Chondrocyte (in vitro differentiated cells): ENCODE measurements around the gene PLA2G3. TPM values are rescaled to one million over a fixed set of nuclear protein-coding genes. Genes with fewer than 3 reads are reported as not detected.

Source experiments
- DNase-seq: peaks from one replicate; pipeline ENCODE4 v3.0.0; 2021; ENCODE audit warnings: mixed read lengths, low spot score
- H3K27ac Mint-ChIP-seq: one replicate; pipeline ENCODE4 v1.8.0; 2021; ENCODE audit warnings: mild to moderate bottlenecking, moderate library complexity, mixed read lengths; ENCODE audit not compliant: unreplicated experiment
- H3K27me3 Mint-ChIP-seq: 2 replicates; pipeline ENCODE4 v1.8.0; 2021; ENCODE audit warnings: low read depth, mixed read lengths
- H3K36me3 Mint-ChIP-seq: 2 replicates; pipeline ENCODE4 v1.8.0; 2021; ENCODE audit warnings: low read depth, mixed read lengths
- H3K4me1 Mint-ChIP-seq: 2 replicates; pipeline ENCODE4 v1.8.0; 2021; ENCODE audit warnings: low read depth, mild to moderate bottlenecking, mixed read lengths
- H3K4me3 Mint-ChIP-seq: one replicate; pipeline ENCODE4 v1.8.0; 2021; ENCODE audit warnings: mild to moderate bottlenecking, moderate library complexity, mixed read lengths; ENCODE audit not compliant: unreplicated experiment
- H3K9me3 Mint-ChIP-seq: 2 replicates; pipeline ENCODE4 v1.8.0; 2021; ENCODE audit warnings: low read depth, mixed read lengths
- total RNA-seq: library from RNA; stranded (reverse); gene quantifications from 3 replicates; pipeline ENCODE4 v1.2.1, GENCODE V29; 2021
- TF ChIP-seq, protein P1 (sequence below): fragments of 200-600 bp; sonication (generic); IDR thresholded peaks from 2 replicates; pipeline ENCODE4 v1.5.0; 2021; ENCODE audit warnings: antibody characterized with exemption, mild to moderate bottlenecking, moderate library complexity

PLA2G3 gene
- total RNA-seq, 1 donor from 2014 or later = 0.07 TPM

DNA sequence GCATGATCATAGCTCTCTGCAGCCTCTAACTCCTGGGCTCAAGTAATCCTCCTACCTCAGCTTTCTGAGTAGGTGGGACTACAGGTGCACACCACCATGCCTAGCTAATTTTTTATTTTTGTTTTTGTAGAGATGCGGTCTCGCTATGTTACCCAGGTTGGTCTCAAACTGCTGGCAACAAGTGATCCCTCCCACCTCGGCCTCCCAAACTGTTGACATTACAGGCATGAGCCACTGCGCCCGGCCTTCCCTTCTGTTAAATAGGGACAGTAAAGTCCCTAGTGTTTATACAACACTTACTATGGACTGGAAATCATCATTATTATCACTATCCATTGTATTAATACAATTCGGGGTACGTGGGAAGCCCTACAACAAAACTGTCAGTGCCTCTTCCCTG, 45.6 kb downstream of the PLA2G3 start:
- Mint-ChIP-seq H3K36me3 (peaks cover 23% of the 10 kb centered on the region), H3K4me3 (no peak overlapping the region), H3K27me3 (no peaks in the 10 kb centered on the region), H3K27ac (no peak overlapping the region), H3K9me3 (no peaks in the 10 kb centered on the region), H3K4me1 (no peaks in the 10 kb centered on the region)
- DNase-seq = no peak
- TF ChIP-seq, protein P1, sequence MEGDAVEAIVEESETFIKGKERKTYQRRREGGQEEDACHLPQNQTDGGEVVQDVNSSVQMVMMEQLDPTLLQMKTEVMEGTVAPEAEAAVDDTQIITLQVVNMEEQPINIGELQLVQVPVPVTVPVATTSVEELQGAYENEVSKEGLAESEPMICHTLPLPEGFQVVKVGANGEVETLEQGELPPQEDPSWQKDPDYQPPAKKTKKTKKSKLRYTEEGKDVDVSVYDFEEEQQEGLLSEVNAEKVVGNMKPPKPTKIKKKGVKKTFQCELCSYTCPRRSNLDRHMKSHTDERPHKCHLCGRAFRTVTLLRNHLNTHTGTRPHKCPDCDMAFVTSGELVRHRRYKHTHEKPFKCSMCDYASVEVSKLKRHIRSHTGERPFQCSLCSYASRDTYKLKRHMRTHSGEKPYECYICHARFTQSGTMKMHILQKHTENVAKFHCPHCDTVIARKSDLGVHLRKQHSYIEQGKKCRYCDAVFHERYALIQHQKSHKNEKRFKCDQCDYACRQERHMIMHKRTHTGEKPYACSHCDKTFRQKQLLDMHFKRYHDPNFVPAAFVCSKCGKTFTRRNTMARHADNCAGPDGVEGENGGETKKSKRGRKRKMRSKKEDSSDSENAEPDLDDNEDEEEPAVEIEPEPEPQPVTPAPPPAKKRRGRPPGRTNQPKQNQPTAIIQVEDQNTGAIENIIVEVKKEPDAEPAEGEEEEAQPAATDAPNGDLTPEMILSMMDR = no peak

DNA sequence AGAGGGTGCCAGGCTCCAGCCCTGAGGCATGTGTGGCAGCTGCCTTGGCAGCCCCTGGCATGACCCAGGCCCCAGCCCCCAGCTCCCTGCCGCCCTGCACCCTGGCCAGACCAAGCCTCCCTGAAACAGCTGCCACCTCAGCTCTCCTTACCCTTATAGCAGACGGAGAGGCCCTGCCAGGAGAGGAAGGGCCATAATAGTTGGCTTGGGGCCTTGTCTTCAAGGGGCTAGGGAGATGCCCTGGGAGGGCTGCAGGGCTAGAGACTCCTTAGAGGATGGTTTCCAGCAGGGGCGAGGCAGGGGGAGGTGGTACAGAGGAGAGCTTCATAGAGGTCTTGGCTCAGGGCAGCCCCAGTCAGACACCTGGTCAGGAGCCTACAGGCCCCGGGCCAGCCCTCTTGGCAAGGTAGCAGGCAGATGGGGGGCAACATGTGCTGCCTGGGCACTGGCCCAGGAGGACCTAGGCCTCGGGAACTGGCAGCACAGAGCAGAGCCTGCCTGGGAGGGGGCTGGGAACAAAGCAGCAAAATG, 46.2 kb downstream of the PLA2G3 start:
- no peak overlapping the region for H3K4me3 Mint-ChIP-seq
- no peak for DNase-seq
- no peaks in the 10 kb centered on the region for H3K9me3 Mint-ChIP-seq
- no peaks in the 10 kb centered on the region for H3K27me3 Mint-ChIP-seq
- H3K36me3 Mint-ChIP-seq = peaks cover 23% of the 10 kb centered on the region
- H3K4me1 Mint-ChIP-seq = no peaks in the 10 kb centered on the region
- H3K27ac Mint-ChIP-seq = no peak overlapping the region
- TF ChIP-seq, protein P1 = no peak

DNA sequence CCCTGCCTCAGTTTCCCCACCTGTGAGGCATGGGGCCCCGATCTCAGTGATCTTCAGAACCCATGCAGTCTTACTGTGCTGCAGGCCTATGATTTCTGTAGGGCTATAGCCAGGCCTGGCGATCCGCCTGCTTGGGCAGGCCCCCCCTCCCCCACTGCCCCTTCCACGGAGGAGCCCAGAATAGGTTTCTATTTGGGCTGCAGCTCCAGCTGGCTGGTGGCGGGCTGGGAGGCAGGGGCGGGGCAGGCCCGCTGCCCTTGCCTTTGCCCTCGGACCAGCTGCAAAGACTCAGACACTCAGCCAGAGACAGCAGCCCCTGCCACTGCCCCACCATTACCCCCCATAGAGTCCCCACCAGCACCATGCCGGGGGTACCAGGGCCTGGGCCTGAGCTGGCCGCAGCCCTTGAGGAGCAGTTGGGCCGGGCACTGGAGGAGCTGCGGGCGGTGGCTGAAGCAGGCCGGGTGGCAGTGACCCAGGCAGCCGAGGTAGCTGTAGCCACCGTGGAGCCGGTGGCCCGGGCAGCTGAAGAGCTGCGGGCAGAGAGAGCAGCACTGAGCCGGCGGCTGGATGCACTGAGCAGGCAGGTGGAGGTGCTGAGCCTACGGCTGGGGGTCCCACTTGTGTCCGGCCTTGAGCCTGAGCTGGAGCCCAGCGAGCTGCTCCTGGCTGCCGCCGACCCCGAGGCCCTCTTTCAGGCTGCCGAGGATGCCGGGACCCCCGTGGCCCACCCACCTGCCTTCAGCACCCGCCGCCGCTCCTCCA, 47.0 kb downstream of the PLA2G3 start:
- H3K36me3 Mint-ChIP-seq = peaks cover 21% of the 10 kb centered on the region
- TF ChIP-seq, protein P1 = no peak
- no peaks in the 10 kb centered on the region for H3K9me3 Mint-ChIP-seq
- no peaks in the 10 kb centered on the region for H3K4me1 Mint-ChIP-seq
- H3K27me3 Mint-ChIP-seq = no peaks in the 10 kb centered on the region
- no peak overlapping the region for H3K4me3 Mint-ChIP-seq
- no peak for DNase-seq
- no peak overlapping the region for H3K27ac Mint-ChIP-seq

DNA sequence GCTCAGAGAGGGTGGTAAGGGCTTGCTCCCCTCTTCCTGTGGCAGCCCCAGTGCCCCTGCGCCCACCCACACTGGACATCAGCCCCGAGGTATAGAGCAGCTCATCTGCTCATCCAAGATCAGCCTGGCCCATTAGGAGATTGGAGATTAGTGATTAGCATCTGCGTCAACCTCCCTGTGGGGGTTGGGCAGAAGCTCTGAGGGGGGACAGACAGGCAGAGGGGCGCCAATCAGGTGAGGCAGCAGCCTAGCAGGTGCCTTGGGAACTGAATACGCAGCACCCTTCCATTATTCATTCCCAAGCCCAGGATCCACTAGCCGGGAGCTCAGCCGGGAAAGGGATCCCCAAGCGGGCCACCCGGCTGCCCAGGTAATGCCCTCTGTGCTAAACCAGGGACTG, 48.1 kb downstream of the PLA2G3 start:
- peaks cover 24% of the 10 kb centered on the region for H3K36me3 Mint-ChIP-seq
- no peak for DNase-seq
- no peaks in the 10 kb centered on the region for H3K27me3 Mint-ChIP-seq
- no peak overlapping the region for H3K4me3 Mint-ChIP-seq
- no peaks in the 10 kb centered on the region for H3K4me1 Mint-ChIP-seq
- TF ChIP-seq, protein P1 = no peak
- no peak overlapping the region for H3K27ac Mint-ChIP-seq
- no peaks in the 10 kb centered on the region for H3K9me3 Mint-ChIP-seq

DNA sequence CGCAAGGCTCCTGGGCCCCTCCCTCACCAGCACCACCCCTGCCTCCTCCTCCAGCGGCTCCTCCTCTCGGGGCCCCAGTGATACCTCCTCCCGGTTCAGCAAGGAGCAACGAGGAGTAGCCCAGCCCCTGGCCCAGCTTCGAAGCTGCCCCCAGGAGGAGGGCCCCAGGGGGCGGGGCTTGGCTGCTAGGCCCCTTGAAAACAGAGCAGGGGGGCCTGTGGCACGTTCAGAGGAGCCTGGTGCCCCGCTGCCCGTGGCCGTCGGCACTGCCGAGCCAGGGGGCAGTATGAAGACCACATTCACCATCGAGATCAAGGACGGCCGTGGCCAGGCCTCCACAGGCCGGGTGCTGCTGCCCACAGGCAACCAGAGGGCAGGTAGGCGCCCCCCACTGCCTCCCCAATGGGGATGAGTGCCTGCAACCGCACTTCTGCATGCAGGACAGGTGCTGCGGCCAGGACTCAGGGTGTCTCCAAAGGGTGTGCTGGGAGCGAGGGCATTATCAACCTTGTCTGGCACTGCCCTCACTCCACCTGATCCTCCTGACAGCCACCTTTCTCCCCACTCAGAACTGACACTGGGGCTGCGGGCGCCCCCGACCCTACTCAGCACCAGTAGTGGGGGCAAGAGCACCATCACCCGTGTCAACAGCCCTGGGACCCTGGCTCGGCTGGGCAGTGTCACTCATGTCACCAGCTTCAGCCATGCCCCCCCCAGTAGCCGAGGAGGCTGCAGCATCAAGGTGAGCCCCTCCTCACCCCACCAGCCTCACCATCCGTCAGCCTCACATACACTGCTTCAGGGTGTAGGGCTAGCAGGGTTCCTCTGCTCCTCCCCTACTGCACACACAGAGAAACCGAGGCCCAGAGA, 49.0 kb downstream of the PLA2G3 start:
- no peaks in the 10 kb centered on the region for H3K9me3 Mint-ChIP-seq
- TF ChIP-seq, protein P1 = no peak
- peaks cover 19% of the 10 kb centered on the region for H3K36me3 Mint-ChIP-seq
- H3K4me3 Mint-ChIP-seq = no peak overlapping the region
- DNase-seq = no peak
- no peaks in the 10 kb centered on the region for H3K27me3 Mint-ChIP-seq
- no peak overlapping the region for H3K27ac Mint-ChIP-seq
- no peaks in the 10 kb centered on the region for H3K4me1 Mint-ChIP-seq
